Pancreas (tissue), 10 donors: ENCODE measurements around the gene NBEA. TPM values are rescaled to one million over a fixed set of nuclear protein-coding genes. Genes with fewer than 3 reads are reported as not detected.

Source experiments
- ATAC-seq, 4 donors: fragments of 200-7000 bp; cut with Tn5 transposase; one replicate each; pipeline versions ENCODE4 v1.8.0 to v1.9.1; 2020; ENCODE audit warnings: mild to moderate bottlenecking in 4 of 4, moderate library complexity in 4 of 4
- DNase-seq, 6 donors: peaks; one replicate each; pipeline ENCODE4 v3.0.0-alpha.2; 2020
- FAIRE-seq: peaks from 2 replicates; lab custom pipeline; 2012; peaks lifted over from hg19 to GRCh38; lab: Jason Lieb, UNC
- H3K27ac ChIP-seq, 4 donors: fragments of 200-600 bp; sonication (generic); 1 replicate in 3 of 4; 2 replicates in 1 of 4; pipeline versions ENCODE4 v1.5.0 to v1.8.0; 2020
- H3K27me3 ChIP-seq, 4 donors: fragments of 200-600 bp; one replicate each; pipeline ENCODE4 v1.8.0; 2021
- H3K36me3 ChIP-seq, 3 donors: fragments of 200-600 bp; sonication (generic) in 1 of 3; one replicate each; pipeline versions ENCODE4 v1.5.0 to v1.8.0; 2020 to 2021
- H3K4me1 ChIP-seq, 3 donors: fragments of 200-600 bp; one replicate each; pipeline ENCODE4 v1.8.0; 2021
- H3K4me3 ChIP-seq, 4 donors: fragments of 200-600 bp; sonication (generic) in 2 of 4; one replicate each; pipeline versions ENCODE4 v1.5.0 to v1.8.0; 2020 to 2021
- H3K9me3 ChIP-seq, 4 donors: fragments of 200-600 bp; one replicate each; pipeline ENCODE4 v1.8.0; 2021
- WGBS, 2 donors: extraction: QIAGEN DNeasy Blood & Tissue Kit; methylation state at CpG; one replicate each; pipeline ENCODE4 v1.1.7; 2013; 5-methylcytosine and 5-hydroxymethylcytosine counted together
- intact Hi-C, 3 donors: fragments of 100-400 bp; cut with DNase I; formaldehyde crosslinking; loops; one replicate each; pipeline versions ENCODE4 v1.11.1 to v1.14.2; 2022
- polyA plus RNA-seq, 2 donors: library from polyadenylated mRNA; stranded (reverse); fragments of 200-250 nt; gene quantifications; one replicate each; pipeline ENCODE4 v1.2.3, GENCODE V29; 2013
- total RNA-seq, 6 donors: library from RNA; stranded (reverse); fragmentation: NEBNext Ultra II Directional in 4 of 6; extraction: Animal tissue kit (Norgen Biotek cat#: 25700) in 4 of 6; gene quantifications; one replicate each; pipeline versions ENCODE4 v1.2.1 to v1.2.4, GENCODE V29; 2021 to 2023
- TF ChIP-seq, protein P1 (sequence below), 4 donors: fragments of 200-600 bp; sonication (generic) in 3 of 4; IDR thresholded peaks; one replicate each; pipeline versions ENCODE4 v1.5.0 to v1.8.0; 2021; ENCODE audit warnings: antibody characterized with exemption in 4 of 4
- donor health status: healthy with polysubstance abuse.
- donor health status: DM: no; HTN: no; CAD: no; lungs with moderate emphysema.
- donor health status: DM: no; HTN: no; CAD: no.
- donor health status: control.
- donor health status: control.
- donor health status: Bipolar disorder and iron deficiency.
- donor health status: DM: yes; HTN: yes; CAD: no.
- donor health status: DM: no; HTN: no; CAD: no.
- donor health status: DM: no; HTN: no; CAD: no.
- donor health status: DM: yes; HTN: yes; CAD: no.

Gene NBEA
- total and polyA plus RNA-seq, 8 donors: 2.4 to 10.4 (median 4.8) TPM

DNA sequence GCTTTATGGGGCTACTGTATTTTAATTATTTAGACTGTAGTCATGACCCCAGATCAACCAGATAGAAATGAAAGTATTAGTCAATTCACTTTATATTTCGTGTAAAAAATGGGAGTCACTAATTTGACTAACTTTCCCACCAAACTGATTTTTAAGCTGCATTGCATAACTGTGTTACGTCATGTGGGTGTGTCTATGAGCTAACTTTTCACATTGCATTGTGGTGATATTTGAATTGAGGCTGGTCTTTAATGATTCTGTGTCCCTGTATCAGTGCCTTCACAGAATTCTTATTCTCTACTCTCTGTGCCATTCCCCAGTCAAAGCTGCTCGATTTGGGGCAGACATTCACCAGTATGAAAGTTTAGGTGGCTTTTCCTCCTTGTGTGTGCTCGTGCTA is 707.1 kb downstream of the NBEA start:
- Histone ChIP-seq H3K4me3 (no peak overlapping the region), H3K27ac (no peak overlapping the region), H3K4me1 (no peaks in the 10 kb centered on the region), H3K36me3 (no peaks in the 10 kb centered on the region), H3K27me3 (no peaks in the 10 kb centered on the region), H3K9me3 (no peaks in the 10 kb centered on the region)
- TF ChIP-seq, protein P1, sequence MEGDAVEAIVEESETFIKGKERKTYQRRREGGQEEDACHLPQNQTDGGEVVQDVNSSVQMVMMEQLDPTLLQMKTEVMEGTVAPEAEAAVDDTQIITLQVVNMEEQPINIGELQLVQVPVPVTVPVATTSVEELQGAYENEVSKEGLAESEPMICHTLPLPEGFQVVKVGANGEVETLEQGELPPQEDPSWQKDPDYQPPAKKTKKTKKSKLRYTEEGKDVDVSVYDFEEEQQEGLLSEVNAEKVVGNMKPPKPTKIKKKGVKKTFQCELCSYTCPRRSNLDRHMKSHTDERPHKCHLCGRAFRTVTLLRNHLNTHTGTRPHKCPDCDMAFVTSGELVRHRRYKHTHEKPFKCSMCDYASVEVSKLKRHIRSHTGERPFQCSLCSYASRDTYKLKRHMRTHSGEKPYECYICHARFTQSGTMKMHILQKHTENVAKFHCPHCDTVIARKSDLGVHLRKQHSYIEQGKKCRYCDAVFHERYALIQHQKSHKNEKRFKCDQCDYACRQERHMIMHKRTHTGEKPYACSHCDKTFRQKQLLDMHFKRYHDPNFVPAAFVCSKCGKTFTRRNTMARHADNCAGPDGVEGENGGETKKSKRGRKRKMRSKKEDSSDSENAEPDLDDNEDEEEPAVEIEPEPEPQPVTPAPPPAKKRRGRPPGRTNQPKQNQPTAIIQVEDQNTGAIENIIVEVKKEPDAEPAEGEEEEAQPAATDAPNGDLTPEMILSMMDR (IDR thresholded peaks at IDR 0.05): no peak
- 74 to 78% methylated on average over 4 of the region's 4 CpGs for WGBS, 2 donors
- FAIRE-seq (no peak), ATAC-seq (no peak), DNase-seq (no peak)
- intact Hi-C loops: no loop called here

DNA sequence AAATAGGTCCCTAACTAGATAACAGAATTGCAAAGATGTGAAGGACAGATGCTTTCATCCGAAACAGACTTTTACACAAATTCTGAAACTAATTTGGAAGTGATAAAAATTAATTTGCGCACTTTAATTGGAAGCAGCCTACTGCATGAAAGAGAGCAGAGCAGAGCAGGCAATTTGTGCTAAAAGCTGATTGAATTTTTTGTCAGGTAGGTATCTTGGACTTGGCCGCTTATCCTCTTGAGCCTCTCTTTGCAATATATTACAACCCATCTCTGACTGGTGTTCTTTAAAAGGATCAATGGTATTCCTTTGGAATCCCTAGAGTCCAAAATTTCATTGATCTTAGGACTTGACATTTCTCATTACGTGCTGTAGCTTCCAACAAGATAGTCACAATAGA is 717.7 kb downstream of the NBEA start:
- H3K4me3 ChIP-seq: no peak overlapping the region
- TF ChIP-seq, protein P1 (IDR thresholded peaks at IDR 0.05): no peak
- H3K27ac ChIP-seq: no peak overlapping the region
- WGBS, 2 donors: 90 to 93% methylated on average over 4 of the region's 4 CpGs
- H3K9me3 ChIP-seq: no peaks in the 10 kb centered on the region
- no peak for FAIRE-seq
- H3K27me3 ChIP-seq: no peaks in the 10 kb centered on the region
- no peak for ATAC-seq
- intact Hi-C loops: no loop called here
- no peaks in the 10 kb centered on the region for H3K36me3 ChIP-seq
- DNase-seq: no peak
- H3K4me1 ChIP-seq: no peaks in the 10 kb centered on the region

DNA sequence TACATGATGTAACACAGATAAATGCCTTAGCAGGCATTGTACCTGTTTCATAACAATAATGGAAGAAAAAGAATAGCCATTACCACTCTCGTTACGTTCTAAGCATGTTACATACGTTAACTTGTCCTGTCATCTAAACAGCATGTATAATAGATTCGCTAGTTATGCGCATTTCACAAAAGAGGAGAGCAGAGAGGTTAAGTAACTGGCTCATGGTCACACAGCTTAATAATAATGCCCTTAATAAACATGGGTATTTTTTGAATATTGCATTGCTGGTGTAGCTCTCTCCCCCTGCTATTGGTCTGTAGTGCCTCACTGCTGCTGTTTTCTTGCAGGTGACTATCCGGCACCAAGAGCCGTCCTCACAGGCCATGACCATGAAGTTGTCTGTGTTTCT is 722.7 kb downstream of the NBEA start:
- no peak for ATAC-seq
- Histone ChIP-seq H3K36me3 (no peaks in the 10 kb centered on the region), H3K4me3 (no peak overlapping the region), H3K4me1 (no peaks in the 10 kb centered on the region), H3K9me3 (no peaks in the 10 kb centered on the region), H3K27ac (no peak overlapping the region), H3K27me3 (no peaks in the 10 kb centered on the region)
- DNase-seq: no peak
- WGBS, 2 donors: 97% methylated on average over 7 of the region's 7 CpGs
- FAIRE-seq: no peak
- intact Hi-C loops: no loop called here
- TF ChIP-seq, protein P1 (IDR thresholded peaks at IDR 0.05): no peak

DNA sequence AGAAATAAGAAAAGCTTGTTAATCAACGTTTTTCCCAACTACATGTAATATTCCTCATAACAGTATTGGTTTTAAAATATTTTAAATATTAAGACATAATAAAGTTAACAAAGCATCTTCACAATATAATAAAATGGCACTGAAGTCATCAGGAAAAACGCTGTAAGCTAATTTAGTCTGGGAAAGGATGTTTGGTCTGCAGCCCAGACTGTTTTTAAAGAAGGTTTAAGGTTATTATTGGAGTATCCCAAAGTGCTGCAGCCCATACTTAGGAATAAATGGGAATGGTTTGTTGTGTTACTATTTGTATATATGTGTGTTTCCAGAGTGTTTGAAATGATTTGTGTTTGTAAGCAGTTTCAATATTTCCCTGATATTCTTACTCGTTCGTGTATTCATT is 727.3 kb downstream of the NBEA start:
- Histone ChIP-seq H3K4me3 (no peak overlapping the region), H3K27me3 (no peaks in the 10 kb centered on the region), H3K27ac (no peak overlapping the region), H3K36me3 (peaks cover 0 to 6% (median 0%) of the 10 kb centered on the region in 3 donors), H3K9me3 (no peaks in the 10 kb centered on the region), H3K4me1 (no peaks in the 10 kb centered on the region)
- TF ChIP-seq, protein P1 (IDR thresholded peaks at IDR 0.05): no peak
- FAIRE-seq (no peak), ATAC-seq (no peak), DNase-seq (no peak)
- intact Hi-C loops: no loop called here
- WGBS, 2 donors: 77 to 81% methylated on average over 4 of the region's 4 CpGs

DNA sequence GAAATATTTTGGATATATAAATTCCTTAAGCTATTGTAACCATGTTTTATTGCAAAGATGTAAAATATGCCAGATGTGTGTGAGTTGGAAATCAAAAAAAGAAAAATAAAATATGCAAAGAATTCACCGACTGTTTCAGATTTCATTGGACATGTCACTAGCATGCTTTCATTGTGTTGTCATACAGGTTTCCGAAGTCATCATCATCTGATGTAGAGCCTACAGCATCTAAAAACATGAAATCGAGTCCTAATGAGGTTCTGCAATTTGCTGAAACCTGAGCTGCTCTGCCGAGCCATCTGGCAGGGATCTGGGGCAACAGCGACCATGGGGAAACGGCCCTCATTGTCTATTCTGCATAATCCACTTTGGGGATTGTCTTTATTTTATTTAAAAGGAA is 730.5 kb downstream of the NBEA start:
- Histone ChIP-seq H3K4me1 (no peaks in the 10 kb centered on the region), H3K9me3 (no peaks in the 10 kb centered on the region), H3K27me3 (no peaks in the 10 kb centered on the region), H3K4me3 (no peak overlapping the region), H3K36me3 (peaks cover 0 to 6% (median 0%) of the 10 kb centered on the region in 3 donors), H3K27ac (no peak overlapping the region)
- FAIRE-seq (no peak), ATAC-seq (no peak), DNase-seq (no peak)
- WGBS, 2 donors: 84 to 90% methylated on average over 6 of the region's 6 CpGs
- intact Hi-C loops: no loop called here
- TF ChIP-seq, protein P1 (IDR thresholded peaks at IDR 0.05): no peak
